ENCODE measurements around the gene ENG. TPM values are rescaled to one million over a fixed set of nuclear protein-coding genes. Genes with fewer than 3 reads are reported as not detected.

Gene ENG
- total RNA-seq, 1 experiment from 2014 or later, result 25.1 TPM

DNA sequence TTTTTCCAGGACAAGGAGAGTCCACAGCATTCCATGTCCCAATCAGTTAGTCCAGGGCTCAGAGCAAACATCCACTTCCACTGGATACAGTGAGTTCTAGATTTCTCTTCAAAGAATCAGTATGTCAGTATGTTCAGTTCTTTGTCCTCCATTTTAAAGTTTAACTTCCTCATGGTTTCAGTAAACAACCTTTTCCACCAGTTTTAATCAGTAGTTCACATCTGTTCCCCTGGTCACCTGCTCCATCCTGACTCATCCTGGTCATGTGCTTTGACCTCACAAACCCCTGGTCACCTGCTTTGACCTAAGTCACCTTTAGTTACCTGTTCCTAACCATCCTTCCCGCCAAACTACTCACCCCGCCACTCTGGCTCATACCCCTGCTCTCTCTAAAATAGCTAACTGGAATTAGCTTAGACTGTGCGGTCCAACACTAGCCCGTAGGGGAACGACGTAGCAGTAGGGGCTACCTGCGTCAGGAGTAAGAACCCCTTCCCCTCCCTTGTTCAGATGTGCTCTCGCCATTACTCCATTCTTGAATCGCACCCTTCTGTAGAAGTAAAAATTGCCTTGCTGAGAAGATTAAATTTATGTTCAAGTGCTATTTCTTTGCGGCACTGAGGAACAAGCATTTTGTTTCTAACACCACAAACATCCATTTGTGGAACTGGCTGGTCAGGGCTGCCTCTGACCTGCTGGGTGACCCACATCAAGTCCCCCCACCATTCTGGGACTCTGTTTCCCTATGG is 5.5 kb downstream of the ENG start:
- H3K36me3 ChIP-seq (ENCODE audit: control insufficient read depth, insufficient read depth, low read length), result no peaks in the 10 kb centered on the region
- DNase-seq (ENCODE audit: low read depth, low spot score) (no peak), ATAC-seq (no peak)
- peaks cover 4% of the 10 kb centered on the region; the same call in 1 of the 2 replicates for H3K4me1 ChIP-seq (ENCODE audit: control insufficient read depth, insufficient read depth, low read length)
- no peak overlapping the region for H3K4me3 ChIP-seq (ENCODE audit: low read depth in 2 of 2, low read length in 2 of 2)
- in situ Hi-C loops (cut with HindIII; ENCODE audit: low pct_unique_long_range_greater_than_20kb, low sequenced_read_pairs), result no loop called here
- H3K9me3 ChIP-seq (ENCODE audit: control insufficient read depth, insufficient read depth, low read depth, low read length), result 0 out of 2 replicates have a peak, but pooled peaks cover 6% of the 10 kb centered on the region
- intact Hi-C loops (cut with micrococcal nuclease; ENCODE audit: unreplicated experiment), result no loop called here
- no peak overlapping the region for H3K27ac ChIP-seq (ENCODE audit: low read length)
- H3K27me3 ChIP-seq (ENCODE audit: control insufficient read depth, insufficient read depth, low read length), result no peaks in the 10 kb centered on the region
- CTCF ChIA-PET, result no interaction called here
- BruUV-seq (replicated peaks), result no TSS peak
- POLR2A ChIA-PET, result no interaction called here
- TF ChIP-seq, protein P1, sequence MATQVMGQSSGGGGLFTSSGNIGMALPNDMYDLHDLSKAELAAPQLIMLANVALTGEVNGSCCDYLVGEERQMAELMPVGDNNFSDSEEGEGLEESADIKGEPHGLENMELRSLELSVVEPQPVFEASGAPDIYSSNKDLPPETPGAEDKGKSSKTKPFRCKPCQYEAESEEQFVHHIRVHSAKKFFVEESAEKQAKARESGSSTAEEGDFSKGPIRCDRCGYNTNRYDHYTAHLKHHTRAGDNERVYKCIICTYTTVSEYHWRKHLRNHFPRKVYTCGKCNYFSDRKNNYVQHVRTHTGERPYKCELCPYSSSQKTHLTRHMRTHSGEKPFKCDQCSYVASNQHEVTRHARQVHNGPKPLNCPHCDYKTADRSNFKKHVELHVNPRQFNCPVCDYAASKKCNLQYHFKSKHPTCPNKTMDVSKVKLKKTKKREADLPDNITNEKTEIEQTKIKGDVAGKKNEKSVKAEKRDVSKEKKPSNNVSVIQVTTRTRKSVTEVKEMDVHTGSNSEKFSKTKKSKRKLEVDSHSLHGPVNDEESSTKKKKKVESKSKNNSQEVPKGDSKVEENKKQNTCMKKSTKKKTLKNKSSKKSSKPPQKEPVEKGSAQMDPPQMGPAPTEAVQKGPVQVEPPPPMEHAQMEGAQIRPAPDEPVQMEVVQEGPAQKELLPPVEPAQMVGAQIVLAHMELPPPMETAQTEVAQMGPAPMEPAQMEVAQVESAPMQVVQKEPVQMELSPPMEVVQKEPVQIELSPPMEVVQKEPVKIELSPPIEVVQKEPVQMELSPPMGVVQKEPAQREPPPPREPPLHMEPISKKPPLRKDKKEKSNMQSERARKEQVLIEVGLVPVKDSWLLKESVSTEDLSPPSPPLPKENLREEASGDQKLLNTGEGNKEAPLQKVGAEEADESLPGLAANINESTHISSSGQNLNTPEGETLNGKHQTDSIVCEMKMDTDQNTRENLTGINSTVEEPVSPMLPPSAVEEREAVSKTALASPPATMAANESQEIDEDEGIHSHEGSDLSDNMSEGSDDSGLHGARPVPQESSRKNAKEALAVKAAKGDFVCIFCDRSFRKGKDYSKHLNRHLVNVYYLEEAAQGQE (IDR thresholded peaks at IDR 0.05; ENCODE audit: insufficient read depth in 1 of 2, low read depth in 2 of 2, low read length in 1 of 2), result no peak
- TF ChIP-seq POLR2AphosphoS5 (IDR thresholded peaks at IDR 0.05; ENCODE audit: low read depth, low read length), result no peak
- TF ChIP-seq, protein P2, sequence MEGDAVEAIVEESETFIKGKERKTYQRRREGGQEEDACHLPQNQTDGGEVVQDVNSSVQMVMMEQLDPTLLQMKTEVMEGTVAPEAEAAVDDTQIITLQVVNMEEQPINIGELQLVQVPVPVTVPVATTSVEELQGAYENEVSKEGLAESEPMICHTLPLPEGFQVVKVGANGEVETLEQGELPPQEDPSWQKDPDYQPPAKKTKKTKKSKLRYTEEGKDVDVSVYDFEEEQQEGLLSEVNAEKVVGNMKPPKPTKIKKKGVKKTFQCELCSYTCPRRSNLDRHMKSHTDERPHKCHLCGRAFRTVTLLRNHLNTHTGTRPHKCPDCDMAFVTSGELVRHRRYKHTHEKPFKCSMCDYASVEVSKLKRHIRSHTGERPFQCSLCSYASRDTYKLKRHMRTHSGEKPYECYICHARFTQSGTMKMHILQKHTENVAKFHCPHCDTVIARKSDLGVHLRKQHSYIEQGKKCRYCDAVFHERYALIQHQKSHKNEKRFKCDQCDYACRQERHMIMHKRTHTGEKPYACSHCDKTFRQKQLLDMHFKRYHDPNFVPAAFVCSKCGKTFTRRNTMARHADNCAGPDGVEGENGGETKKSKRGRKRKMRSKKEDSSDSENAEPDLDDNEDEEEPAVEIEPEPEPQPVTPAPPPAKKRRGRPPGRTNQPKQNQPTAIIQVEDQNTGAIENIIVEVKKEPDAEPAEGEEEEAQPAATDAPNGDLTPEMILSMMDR (IDR thresholded peaks at IDR 0.05), result no peak
- no peak for TF ChIP-seq TCF7L2 (IDR thresholded peaks at IDR 0.05; ENCODE audit: low read depth, low read length)
- no peak for TF ChIP-seq SIN3A (IDR thresholded peaks at IDR 0.05; ENCODE audit: borderline replicate concordance, insufficient read depth, low read depth, low read length)

DNA sequence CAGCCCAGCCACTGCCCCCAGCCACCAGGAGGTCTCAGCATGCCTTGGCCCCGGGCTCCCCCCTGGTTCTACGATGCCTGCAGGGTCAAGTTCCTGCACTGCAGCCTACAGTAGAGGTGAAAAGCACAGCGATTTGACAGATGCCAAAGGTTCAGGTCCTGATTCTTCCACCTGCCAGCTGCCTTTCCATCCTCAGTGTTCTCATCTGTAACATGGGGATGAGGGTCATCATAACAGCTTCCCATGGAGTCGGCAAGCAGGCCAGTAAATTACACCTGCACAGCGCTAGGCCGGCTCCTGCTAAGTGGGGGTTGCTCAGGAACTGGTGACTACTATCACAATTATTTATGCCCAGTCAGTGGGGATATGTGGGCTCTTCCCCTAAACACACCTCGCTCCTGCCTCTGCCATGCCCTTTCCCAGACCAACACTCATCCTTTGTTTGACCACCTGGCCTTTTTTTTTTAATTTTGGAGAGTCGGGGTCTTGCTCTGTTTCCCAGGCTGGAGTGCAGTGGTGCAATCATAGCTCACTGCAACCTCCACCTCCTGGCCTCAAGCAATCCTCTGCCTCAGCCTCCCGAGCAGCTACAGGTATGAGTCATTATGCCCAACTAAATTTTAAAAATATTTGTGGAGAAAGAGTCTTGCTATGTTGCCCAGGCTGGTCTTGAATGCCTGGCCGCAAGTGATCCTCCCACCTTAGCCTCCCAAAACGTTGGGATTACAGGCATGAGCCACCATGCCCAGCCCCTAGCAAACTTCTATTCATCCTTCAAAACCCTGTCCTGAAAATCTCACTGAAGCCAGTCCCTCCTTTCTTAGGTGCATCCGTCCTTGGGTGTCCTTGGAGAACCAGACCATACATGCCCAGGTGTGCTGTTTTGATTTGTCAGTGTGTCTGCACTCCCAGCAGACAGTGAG is 6.4 kb downstream of the ENG start:
- TF ChIP-seq, protein P2 (IDR thresholded peaks at IDR 0.05), result no peak
- no peak for TF ChIP-seq SIN3A (IDR thresholded peaks at IDR 0.05; ENCODE audit: borderline replicate concordance, insufficient read depth, low read depth, low read length)
- TF ChIP-seq TCF7L2 (IDR thresholded peaks at IDR 0.05; ENCODE audit: low read depth, low read length), result no peak
- TF ChIP-seq, protein P1 (IDR thresholded peaks at IDR 0.05; ENCODE audit: insufficient read depth in 1 of 2, low read depth in 2 of 2, low read length in 1 of 2), result no peak
- TF ChIP-seq POLR2AphosphoS5 (IDR thresholded peaks at IDR 0.05; ENCODE audit: low read depth, low read length), result no peak
- in situ Hi-C loops (cut with HindIII; ENCODE audit: low pct_unique_long_range_greater_than_20kb, low sequenced_read_pairs), result no loop called here
- Histone ChIP-seq H3K4me1 (ENCODE audit: control insufficient read depth, insufficient read depth, low read length) (no peaks in the 10 kb centered on the region; the same call in 1 of the 2 replicates), H3K27me3 (ENCODE audit: control insufficient read depth, insufficient read depth, low read length) (no peaks in the 10 kb centered on the region), H3K27ac (ENCODE audit: low read length) (no peak overlapping the region), H3K4me3 (ENCODE audit: low read depth in 2 of 2, low read length in 2 of 2) (no peak overlapping the region), H3K36me3 (ENCODE audit: control insufficient read depth, insufficient read depth, low read length) (no peaks in the 10 kb centered on the region), H3K9me3 (ENCODE audit: control insufficient read depth, insufficient read depth, low read depth, low read length) (0 out of 2 replicates have a peak, but pooled peaks cover 6% of the 10 kb centered on the region)
- BruUV-seq (replicated peaks), result no TSS peak
- POLR2A ChIA-PET, result no interaction called here
- DNase-seq (ENCODE audit: low read depth, low spot score) (no peak), ATAC-seq (no peak)
- CTCF ChIA-PET, result no interaction called here
- intact Hi-C loops (cut with micrococcal nuclease; ENCODE audit: unreplicated experiment), result no loop called here
